ENCODE measurements around the gene TMEM185A.
A peak's percentile ranks its signal among the peaks of the same experiment; 100 is the strongest.
"Not testable (repeated sequence)": the region's sequence is repeated elsewhere in the genome, so short reads cannot be mapped to it uniquely, and the experiment has no call there.

Gene TMEM185A

DNA sequence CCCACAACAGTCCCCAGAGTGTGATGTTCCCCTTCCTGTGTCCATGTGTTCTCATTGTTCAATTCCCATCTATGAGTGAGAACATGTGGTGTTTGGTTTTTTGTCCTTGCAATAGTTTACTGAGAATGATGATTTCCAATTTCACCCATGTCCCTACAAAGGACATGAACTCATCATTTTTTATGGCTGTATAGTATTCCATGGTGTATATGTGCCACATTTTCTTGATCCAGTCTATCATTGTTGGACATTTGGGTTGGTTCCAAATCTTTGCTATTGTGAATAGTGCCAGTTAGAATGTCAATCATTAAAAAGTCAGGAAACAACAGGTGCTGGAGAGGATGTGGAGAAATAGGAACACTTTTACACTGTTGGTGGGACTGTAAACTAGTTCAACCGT, 11.9 kb downstream of the TMEM185A start:
- DNase-seq = not testable (repeated sequence)

DNA sequence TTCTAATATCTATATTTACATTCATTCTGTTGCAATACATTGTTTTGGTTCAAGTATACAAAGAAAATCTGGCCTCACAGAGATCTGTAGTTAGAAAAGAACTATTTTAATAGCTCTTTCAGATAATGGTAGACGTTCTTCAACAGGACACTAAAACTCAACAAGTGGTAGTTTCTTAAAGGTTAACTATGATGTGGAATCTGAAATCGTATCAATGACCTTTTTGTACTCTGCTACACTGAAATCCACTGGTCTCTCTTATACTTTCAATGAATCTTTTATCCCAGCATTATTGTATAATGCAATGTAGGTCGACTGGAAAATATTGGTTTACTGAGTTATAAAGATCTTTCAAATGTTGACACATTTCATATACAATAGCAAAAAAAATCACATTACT, 12.7 kb downstream of the TMEM185A start:
- no peak for DNase-seq

DNA sequence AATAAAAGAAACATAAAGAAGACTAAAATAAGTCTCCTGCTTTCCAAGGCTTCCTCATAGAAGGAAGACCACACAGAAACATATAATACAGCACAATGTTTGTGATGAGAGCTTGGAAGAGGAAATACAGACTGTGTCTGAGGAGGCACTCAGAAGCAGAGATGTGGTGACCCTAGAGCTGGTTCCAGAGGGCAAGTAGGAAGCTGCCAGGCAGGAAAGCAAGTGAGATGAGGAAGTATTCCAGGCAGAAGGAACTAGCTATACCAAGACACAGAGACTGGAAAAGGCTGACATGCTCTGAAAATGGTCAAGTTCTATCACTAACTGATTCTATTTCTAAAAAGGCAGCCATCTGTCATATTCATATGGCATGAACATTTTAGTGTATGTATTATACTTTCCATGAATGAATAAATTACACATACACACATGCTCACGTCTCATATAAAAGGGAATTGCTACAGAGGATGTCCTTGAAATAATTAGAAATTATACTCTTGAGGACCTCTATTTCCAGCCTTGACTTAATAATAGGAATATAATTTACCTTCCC, 19.9 kb downstream of the TMEM185A start:
- no peak for DNase-seq

DNA sequence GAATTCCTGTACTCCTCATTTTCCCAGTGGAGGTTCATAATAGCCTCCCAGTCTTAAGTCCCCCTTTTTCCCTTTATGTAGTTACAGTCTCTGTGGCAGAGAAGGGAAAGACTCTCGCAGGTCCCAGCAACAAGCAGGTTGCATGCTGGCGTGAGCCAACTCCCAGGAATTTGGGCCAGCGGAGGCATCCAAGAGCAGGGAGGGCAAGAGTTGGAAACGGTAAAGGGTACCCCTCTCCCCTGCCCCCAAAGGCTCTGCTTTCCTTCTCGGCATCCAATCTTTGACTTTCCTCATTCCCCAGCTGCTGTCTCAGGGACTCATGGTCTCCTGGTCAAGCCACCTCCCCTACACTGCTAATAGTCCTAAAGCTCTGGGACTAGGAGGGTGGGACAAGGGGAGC, 21.1 kb downstream of the TMEM185A start:
- no peak for DNase-seq

DNA sequence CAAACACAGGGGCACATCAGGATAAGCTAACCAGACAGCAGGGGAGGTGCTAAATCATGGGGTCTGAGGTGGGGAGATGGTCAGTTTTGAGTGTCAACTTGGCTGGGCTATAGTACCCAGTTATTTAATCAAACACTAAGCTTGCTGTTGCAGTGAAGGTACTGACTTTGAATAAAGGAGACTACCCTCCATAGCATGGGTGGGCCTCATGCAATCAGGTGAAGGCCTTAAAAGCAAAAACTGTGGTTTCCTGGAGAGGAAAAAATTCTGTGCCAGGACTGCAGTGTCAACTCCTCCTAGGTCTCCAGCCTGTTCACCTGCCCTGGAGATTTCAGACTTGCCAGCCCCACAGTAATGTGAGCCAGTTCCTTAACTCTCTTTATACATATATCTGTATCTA, 23.9 kb downstream of the TMEM185A start:
- DNase-seq = no peak

DNA sequence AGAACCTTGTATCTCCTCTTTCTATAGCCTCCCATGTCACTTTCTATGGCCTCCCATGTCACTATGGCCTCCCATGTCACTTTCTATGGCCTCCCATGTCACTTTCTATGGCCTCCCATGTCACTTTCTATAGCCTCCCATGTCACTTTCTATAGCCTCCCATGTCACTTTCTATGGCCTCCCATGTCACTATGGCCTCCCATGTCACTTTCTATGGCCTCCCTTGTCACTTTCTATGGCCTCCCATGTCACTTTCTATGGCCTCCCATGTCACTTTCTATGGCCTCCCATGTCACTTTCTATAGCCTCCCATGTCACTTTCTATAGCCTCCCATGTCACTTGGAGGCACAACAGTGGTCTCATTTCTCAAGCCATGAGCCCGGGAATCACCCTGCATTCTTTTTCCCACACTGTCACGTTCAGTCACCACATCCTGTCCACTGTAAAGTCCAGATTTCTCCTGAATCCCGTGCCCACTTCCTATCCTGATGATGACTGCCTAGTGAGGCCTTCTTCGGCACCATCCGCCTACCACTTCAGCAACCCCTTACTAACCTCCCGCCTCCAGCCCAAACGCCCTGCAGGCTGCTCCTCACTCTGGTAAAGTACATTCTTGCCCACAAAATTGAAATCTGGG, 26.2 kb downstream of the TMEM185A start:
- not testable (repeated sequence) for DNase-seq

DNA sequence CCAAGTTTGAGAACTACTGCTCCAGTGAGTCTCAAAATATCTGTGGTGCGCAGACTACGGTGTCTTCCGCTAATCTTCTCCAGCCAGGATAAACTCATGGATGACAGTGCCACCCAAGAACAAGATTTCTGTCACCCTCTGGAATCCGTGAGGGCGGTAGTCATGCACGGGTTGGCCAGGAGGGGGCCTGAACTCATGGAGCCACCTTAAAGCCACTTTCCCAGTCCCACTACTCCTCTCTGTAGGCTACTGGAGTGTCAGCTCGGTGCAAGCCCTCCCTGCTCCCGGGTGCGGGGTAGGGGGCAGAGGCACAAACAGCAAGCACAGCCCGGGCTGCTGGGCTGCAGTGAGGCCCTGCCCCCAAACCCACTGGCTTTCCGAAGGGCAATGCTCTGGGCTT, 33.0 kb downstream of the TMEM185A start:
- DNase-seq = peak; percentile 4

DNA sequence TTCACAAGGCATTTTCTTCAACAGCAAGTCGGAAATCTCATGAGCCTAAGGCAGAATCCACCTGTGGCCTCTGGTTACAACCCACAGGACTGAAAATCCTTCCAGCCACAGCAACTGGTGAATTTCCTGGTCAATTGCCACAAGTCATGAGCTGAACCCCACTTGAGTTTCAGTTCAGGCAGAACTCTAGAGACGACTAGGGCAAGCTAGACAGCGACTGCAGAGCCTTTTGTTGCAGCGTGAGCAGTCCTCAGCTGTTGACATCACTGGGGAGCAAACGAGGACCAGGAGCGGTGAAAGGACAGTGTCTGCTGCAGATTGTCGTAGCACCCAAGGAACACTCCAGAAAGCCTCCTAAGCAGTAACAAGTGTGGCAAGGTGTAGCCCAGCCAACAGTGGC, 35.6 kb downstream of the TMEM185A start:
- not testable (repeated sequence) for DNase-seq

DNA sequence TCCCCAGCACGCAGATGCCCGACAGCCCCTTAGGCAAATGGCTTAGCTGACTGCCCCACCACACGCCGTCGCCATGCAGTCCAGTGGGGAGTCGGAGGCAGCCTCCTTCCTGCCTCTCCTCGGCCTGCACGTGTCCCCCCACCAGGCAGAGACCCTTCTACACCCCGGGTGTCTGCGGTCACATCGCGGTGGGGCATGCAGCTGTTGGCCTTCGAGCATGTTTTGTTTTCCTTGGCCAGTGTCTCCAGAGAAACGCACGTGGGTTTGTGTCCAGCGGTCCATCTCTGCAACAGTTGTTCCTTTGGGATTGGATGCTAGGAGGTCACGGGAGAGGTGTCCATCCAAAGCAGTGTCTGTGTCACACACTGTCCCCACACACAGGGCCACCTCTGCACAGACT, 36.4 kb downstream of the TMEM185A start, which contains the start of gene HSFX2:
Gene HSFX2, minus strand, starts transcription at position 101 of the 400 bp plus-strand sequence. CDS start 614 bp downstream, outside the sequence.
- DNase-seq = not testable (repeated sequence)

DNA sequence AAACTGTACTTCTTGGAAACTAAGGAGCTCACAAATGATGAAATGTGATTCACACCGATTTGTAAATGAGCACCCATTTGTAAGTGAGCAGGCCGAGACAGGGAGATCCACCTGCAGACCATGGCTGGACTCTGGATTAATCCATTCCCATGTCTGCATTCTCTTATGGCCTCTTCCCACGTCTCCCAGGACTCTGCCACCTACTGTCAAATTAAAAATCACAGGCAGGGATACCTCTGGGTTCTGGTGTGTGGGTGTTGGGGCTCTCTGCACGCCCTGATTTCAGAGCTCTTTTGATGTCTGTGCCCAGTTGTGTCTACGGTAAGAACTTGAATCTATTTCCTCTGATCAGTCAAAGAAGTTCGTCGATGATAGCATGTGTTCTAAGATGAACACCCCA, 40.6 kb downstream of the TMEM185A start:
- DNase-seq = not testable (repeated sequence)

DNA sequence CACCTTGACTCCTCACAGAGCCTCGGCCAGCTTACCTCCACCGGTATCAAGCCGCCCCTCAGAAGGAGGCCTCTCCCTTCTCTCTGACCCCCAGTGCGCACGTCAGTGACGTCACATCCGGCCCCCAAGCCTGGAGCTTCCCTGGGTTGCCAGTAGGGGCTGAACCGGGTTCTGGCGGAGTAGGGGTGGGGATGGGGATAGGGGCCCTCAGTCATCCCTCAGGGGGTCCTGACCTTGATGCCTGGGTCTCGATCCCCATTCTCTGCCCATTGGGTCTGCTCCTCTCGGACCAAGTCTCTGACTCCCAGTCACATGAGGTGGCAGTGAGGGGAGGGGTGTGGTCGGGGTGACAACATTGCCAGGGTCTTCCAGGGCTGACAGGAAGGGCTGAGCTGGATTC, 44.2 kb downstream of the TMEM185A start, which contains the start of gene MAGEA9B:
Gene MAGEA9B, minus strand, starts transcription at position 101 of the 400 bp plus-strand sequence. CDS start 4,280 bp downstream, outside the sequence.
- not testable (repeated sequence) for DNase-seq

DNA sequence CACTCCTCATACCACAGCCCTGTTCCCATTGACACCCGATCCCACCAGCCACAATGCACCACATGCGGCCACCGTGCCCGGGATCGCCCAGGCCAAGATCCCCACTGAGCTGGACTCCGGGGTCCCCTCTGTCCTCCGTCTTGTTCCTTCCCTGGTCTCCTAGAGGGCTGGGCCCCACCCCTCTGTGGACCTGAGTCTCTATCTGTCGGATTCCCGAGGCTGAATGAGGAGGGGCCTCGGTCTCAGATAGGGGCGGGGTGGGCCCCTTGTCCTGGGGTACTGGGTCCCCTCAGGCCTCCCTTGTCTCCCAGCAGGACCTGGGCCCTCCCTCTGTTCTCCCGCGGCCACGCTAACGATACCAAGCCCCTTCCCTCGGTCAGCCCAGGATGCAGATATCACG, 46.0 kb downstream of the TMEM185A start:
- DNase-seq = not testable (repeated sequence)

DNA sequence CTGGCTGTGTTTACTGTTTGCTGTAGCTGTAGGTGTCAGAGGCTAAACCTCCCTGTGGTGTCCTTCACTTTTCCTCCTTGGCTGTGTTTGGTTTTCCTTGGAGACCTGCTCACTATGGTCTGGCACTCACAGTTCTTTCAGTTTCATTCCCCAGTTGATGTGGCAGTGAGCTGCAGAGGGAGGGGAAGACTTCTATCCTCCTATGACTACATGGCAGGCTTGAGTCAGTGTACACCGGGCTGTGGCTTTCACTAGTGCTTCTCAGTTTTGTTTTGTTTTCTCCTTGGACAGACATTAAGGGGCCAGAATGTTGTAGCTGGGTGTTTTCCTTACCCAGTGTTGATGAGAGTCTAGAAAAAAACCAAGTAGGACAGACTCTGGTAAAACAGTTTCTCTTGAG, 58.1 kb downstream of the TMEM185A start:
- DNase-seq = not testable (repeated sequence)

DNA sequence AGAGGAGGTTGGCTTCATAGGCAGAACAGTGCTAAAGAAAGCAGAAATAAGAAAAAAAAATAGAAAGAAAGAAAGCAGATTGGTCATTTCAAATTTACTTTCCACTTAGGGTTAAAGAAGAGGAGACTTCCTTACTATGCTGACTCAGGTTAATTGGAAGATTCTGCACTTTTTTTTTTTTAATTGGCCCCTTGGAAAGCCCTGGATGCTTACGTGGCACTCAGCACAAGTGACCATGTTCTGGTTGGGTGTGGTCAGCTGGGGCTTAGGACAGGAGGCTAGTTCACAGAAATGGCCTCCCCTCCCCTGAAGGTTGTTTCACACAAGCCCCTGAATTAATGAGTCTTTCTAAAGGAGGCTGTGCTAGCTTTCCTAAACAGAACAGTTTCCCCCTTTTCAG, 58.8 kb downstream of the TMEM185A start:
- no peak for DNase-seq

DNA sequence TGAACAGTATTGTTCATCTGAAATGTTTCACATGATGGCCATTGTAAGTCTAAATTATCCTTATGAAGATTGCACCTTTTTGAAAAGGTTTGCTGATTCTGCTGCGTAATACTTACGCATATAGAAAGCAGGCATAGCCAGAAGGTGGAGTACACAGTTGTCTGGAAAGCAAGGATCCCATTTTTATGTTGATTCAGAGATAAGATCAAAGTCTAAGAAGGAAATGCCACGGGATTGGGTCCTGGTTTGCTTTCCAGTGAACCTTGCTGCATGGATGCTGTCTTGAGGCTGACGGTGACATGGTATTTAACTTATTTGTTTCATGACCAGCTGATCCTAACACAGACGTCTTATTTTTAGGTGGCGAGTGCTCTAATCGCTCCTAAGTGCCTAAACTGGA, 59.8 kb downstream of the TMEM185A start:
- DNase-seq = no peak

DNA sequence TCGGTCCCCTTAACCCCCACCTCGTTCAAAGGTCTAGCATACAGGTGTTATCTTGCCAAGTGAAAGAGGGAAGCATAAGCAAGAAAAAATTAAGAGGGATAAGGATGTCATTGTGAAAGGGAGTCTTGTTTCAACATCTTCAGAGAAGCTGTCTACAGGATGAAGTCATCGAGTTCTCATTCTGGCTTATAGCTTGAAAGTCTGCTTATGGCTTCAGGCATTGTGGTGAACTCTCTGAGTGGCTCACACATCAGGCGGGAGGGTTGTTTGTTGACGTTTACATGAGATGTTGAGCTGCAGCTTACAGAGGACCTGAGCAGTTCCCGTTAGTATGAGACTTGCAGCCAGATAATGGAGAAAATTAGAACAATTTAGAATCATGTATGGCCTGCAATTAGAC, 60.9 kb downstream of the TMEM185A start:
- no peak for DNase-seq

DNA sequence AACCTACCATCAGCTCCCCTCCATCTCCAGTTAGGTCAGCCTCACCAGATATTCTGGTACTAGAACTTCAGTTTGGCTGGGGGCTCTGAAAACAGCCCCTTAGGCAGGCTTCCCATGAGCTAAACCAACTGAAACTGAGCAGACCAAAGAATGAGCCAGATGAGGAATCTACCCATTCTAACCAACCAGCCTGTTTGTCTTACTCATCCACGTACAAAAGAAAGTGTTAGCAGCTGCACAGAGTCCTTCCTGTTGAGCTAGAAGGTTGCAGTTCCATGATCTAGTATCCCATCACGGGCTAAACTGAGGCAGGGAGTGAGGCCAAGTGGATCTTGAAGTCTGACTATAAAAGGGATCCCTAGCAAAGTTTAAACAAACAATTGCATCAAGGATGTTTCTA, 61.8 kb downstream of the TMEM185A start:
- no peak for DNase-seq

DNA sequence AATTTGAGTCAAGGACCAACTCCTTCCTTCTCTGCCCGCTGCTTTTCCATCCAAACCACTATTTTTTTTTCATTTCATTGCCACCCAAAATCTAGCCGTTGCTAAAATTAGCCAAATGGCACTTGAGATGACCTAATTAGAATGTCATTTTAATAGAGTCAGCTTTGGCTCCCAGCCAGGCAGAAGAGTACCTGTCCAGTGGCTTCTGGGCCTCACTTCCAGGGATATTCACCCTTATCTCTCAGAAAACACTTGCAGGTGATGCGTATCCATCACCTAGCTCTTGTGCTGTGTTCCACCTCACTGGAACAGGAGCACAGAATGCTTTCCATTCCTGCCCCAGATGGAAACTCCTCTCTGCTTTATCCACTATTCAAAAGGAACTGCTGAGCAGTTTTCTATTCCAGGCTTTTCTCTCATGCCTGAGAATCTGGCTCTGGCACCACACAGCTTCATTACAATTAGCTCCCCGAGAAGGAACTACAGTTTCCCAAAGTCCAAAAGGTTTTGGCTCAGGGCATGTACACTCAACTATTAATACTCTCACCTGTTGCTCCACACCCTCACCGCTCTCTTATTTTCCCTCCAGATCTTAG, 62.8 kb downstream of the TMEM185A start:
- no peak for DNase-seq

DNA sequence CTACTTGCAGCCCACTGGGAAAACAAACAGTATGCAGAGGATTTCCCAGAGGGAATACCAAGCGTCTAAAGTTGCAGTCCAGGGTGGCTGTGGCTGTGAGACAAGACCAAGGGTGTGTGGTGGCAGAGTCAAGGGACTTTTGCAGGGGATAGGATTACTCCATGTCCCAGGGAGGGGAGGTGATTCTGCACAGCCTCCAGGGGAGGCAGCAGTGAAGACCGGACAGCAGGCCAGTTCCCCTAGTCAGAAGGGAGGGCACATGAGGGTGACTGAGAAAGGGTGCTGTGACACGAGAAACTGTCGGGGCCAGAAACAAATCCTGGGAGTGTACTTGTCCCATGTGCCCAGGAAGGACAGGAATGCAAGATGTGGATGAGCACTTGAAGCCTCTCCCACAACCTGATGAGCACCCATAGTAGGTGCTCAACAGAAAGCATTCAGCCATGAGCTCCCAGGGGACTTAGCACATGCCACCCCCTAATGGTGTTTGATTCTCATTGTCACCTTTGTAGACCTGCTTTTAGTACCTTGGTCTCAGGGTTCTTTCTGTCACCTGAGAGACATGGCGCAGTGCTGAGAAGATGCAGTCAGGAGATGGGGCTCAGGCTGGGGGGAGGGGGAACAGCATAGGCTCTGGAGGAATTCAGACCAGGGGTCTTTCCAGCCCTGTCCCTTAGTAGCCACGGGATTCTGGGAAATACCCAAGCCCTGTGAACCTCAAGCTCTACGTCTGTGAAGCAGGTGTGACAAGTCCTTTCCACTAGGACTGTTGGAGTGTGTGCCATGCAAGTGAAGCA, 63.8 kb downstream of the TMEM185A start:
- no peak for DNase-seq

DNA sequence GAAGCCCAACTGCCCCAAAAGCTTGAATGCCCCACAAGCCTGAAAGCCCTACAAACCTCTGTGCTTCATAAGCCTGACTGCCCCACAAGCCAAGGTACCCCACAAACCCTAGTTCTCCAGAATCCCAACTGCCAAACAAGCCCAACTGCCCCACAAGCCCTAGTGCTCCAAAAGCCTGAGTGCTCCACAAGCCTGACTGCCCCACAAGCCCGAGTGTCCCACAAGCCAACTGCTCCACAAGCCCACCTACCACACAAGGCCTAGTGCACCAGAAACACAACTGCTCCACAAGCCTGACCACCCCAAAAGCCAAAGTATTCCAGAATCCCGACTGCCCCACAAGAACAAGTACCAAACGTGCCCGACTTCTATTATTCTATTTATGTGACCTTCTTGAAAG, 68.2 kb downstream of the TMEM185A start:
- no peak for DNase-seq

DNA sequence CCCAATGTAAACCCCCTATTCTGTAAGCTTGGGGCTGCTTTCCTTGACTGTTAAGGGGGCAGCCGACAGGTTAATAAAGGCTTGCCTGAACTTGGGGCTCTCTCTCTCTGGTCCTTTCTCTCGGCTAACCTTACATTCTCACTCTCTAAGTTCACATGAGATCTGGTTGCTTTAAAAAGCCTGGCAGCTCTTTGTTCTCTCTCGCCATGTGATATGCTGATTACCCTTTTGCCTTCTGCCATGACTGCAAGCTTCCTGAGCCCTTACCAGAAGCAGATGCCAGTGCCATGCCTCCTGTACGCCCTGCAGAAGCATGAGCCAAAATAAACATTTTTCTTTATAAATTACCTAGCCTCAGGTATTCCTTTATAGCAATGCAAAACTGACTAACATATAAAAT, 76.3 kb downstream of the TMEM185A start:
- not testable (repeated sequence) for DNase-seq

DNA sequence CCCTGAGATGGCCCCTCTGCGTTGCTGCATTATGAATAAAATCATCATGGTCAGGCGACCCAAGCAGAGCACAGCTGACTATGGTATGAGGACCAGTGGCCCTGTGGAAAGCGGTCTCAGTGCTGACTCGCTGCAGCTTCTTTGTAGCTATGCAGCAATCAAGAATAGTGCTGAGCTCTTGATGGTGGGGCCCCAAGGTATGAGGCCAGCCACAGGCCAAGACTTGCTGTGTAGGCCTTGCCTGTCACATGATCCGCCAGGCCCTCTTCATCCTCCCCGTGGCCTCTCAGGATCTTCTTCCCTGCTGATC, 79.7 kb downstream of the TMEM185A start:
- not testable (repeated sequence) for DNase-seq

DNA sequence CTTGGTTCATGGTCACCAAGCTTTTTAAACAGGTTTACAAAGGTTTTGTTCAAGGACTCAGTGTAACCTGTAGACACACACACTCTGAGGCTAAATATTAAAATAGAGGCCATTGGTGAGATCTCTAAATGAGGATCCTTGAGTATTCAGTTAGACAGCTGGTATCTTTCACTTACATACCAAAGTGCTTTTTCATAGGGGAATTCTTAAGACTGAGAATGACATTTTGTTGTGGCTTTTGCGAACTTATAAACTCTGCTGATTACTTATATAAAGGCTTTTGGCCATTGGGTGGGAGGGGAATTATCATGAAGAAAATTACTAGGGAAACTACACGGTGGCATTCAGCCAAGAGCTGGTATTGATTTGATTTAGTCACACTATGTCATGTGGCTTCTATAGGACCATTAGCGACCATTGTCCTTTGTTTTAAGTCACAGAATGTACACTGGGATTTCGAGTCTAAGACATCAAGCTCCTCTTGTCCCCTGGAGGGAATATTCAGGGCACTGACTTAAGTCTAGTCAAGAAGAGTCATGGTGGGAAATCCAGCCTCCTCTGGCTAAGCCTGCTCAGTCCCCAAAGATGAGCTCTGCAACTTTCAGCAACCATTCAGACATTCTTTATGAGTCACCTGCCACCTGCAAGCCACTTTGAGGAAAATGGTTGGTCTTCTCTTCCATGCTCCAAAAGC, 80.2 kb downstream of the TMEM185A start:
- not testable (repeated sequence) for DNase-seq
